Glomerular endothelial cell (primary cell): Measurements from ENCODE around the gene DAND5. TPM values are rescaled to one million over a fixed set of nuclear protein-coding genes. Genes with fewer than 3 reads are reported as not detected.

Experiments used
- DNase-seq: peaks from one replicate; pipeline ENCODE4 v3.0.0-alpha.2; 2011; ENCODE audit warnings: low read depth, low spot score; ENCODE audit errors: extremely low read depth
- total RNA-seq: library from RNA; depleted of rRNA; stranded (reverse); fragments of >200 nt; gene quantifications from 2 replicates; pipeline ENCODE4 v1.2.3, GENCODE V29; 2015

Gene DAND5
- total RNA-seq, 1 donor from 2014 or later, result not detected

DNA sequence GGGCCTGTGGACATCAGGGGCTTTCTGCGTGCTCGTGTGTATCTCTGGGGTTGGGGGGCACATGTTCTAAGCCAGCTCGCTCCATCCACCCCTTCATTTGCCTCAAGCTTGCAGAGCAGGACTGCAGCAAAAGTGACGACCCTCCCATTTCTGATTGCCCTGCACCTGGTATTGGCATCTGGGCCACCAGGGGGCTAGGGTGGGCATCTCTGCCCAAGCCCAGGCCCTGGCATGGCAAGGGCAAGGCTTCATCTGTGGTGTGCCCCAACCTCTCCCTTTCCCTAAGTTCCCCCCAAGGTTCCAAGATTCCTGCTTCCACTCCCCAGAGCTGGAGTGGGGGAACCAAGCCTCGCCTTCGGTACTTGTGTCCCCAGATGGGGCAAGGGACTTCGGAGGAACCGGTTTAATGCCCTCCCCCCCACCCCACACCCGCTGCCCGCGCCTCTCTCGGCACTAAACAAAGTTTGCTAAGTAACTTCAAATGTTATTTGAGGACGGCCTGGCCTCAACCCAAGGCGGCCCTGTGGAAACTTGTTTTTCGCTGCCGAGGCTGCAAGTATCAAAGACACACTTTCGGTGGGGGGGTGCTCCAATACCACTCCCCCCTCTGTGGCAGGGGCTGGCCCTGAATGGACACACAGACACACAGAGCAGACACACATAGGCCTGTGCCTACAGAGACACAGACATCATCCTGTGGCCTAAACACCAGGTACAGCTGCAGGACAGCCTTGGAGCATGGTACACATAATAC, 38.1 kb downstream of the DAND5 start:
- no peak for DNase-seq

DNA sequence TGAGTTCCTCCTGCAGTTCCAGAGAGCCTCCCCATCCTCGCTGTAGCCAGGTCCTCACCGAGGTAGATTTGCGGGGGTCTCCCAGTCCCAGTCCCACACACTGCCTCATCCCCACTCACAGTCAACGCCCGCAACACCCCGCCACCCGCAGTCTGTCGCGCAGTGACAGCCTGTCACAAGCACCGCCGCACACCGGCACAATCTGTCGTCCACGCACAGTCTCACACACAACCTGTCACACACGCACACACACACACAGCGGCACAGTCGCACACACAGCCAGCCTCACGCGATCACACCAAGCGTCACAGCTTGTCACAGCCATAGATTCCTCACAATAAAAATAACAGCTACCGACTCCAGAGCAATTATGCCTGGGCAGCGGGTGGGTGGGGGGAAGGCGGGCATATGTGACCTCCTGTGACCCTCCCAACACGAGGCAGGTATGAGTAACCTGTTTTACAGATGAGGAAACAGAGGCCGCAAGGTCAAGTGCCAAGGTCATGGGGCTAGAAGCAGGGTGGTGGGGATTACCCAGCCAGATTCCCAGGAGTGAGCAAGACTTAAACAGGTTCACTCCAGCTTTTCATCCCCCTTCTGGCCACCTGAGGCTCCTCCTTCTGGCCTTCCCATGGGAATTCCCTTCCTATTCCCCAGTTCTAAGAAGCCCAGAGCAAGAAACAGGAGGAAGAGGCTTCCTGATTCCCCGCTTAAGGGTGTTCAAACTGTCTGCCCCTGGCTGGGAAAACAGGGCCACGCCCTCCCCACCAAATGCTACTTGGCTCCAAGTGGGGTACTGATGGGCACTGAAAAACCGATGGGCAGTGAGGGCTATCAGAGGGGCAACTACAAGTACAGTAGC, 39.8 kb downstream of the DAND5 start:
- DNase-seq, result no peak

DNA sequence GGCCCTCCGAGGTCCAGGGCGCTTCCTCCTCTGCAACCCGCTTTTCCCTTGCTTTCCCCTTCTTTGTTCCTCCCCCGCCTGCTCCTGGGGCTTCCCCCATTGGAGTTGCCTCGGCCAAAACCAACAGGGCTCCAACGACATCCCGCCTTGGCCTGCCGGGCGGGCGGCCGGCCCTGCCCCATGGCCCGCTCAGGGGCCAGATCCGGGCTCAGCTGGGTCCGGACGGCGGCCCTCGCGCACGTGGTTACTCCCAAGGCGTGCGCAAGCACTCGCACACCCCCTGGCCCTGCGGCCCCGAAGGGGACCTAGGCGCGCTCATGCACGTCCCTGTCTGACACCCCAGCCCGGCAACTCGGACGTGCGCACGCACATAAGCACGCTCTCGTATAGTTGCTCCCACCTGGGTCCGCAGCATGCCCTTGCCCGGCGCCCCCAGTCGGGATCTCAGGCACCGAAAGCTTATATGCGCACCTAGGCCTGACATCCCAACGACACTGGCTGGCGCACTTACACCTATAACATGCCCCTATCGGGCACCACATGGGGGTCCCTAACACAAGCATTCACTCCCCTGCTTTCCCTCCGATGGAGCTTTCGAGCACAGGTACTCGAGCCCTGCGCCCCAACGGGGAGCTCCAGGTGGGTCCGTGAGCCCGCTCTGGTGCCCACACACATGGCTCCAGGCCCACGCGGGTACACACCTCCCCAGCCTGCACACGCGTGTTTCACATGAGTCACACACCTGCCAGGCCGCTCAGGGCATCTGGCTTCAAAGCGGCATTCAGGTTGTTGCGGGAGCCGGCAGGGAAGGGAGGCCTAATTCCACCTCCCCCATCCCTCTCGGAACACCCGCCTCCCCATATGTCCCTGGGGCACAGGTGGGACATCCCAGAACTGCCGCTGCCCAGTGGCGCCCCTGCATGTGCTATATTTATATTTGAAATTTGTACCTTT, 40.9 kb downstream of the DAND5 start:
- DNase-seq, result no peak

DNA sequence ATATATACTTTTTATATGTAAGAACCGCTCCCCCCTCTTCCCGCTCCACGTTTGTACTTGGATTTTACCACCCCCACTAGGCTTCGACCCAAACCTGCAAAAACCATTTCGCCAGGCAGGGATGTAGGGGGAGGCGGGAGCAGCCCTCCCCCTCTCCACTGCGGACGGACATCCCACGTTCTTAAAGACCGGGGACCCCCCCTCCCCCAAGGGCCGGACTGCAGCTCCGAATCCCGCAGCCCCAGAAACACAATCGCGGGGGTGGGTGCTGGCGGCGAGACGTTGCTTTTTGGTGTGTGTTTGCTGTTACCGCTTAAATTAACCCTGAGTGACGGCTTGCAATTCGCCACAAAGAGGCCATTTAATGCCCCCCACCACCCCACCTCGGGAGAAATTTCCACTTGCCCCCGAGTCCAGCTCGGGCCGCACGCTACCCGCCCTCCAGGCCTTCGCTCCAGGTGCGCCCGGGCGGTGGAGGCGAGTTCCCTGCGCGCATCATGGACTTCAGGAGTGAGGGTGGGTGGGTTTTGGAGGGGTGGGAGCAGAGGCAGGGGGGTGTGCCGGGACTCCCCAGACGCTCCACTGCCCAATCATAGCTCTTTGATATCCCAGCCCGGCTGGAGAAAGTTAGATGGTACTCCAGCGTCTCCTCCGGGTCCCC, 41.7 kb downstream of the DAND5 start:
- no peak for DNase-seq

DNA sequence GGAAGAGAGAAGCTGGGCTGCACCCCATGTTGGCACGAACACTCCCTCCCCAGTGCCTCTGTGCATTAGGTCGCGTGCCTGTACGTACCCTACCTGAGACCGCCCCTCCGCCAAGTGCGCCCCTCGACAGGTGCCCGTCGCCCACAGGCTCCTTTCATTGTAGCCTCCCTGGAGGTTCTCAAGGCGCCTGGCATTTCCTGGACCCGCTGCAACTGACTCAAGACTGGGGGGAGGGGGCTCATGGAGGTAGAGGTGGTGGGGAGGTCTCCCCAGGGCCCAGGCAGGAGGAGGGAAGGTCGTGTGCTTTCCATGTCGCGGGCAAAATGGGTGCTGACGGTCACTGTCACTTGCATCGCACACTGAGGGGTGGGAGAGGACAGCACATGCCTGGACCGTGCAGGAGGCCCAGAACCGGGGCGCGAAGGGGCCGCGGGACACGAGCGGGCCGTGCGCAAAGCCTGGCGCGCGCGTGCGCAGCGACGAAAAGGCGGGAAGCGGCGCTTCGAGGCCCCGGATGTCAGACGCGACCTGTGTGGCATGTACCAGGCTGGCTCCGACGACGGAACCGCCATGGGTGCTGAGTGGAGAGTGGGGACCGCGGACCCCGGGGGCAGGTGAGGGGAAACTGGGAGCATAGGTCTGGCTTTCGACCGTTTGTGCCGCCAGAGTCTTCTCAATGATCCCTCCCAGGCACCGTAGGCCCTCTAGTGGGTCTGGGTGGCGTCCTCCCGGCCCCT, 42.4 kb downstream of the DAND5 start:
- no peak for DNase-seq

DNA sequence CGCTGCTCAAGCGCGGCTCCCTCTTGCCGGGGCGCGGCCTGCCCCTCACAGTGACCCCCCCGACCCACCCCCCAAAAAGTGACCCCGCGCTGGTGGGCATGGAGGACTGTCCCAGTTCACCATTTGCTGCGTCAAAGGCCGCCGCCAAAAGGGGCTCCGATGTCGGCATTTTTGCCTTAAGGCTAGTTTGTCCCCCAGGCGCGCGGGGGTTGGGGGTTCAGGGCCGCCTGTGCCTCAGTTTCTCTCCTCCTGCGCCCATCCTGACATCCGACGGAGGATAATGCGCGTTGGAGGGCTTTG, 43.0 kb downstream of the DAND5 start:
- DNase-seq, result no peak

DNA sequence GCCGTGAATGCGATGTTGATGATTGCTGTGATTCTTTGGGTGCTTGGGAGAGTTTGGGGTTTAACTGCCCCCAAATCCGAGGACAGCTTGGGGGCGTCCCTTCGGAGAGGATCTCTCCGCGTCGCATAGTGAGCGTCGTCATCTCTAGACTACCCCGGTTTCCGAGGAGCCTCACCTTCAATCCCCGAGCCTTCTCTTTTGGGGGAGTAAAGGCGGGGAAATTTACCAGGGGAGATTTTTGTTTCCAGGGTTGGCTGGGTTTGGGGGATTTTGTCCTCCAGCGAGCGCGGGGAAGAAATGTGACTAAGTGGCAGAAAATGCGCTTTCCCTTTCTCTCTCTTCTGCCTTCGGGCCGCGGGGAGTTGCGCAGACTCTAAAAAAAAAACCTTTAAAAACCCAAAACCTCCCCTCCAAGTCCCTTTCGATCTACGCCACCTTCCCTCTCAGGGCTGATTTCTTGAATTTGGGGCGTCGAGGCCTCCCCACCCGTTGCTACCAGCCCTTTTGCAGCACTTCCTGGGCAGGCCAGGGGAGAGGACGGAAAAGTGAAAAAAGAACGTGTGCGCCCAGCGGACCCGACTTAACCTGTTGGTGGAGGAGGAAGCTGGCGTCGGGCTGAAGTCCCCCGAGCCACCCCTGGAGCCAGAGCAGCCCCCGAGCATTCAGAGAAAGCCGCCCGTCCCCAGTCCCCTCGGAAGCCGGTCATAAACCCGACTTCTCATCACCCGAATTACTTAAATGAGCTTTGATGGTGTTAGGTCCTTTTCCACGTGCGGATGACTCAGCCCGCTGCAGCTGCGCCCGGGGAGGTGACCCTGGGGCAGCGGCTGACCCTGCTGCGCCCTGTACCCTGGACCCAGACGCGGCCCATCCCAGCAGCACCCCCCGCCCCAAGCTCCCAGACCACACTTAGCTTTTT, 43.6 kb downstream of the DAND5 start:
- DNase-seq, result no peak

DNA sequence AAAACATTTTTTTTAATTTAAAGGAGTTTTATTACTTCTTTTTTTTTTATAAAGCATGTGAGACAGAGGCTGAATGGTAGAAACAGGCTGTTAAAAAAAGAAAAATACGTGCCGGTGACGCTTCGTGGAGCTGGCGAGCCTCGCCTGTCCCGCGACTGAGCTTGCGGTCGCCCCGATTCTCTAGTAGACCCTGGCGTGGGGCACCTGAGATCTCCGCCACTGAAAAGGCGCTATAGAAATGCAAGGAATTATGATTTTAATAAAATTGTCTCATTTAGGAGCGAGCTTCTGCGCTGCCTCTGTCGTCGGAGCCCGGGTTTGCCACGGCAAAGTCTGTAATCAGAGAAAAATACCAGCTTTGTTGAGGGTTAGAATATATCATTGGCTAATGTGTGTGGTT, 44.3 kb downstream of the DAND5 start:
- DNase-seq, result no peak

DNA sequence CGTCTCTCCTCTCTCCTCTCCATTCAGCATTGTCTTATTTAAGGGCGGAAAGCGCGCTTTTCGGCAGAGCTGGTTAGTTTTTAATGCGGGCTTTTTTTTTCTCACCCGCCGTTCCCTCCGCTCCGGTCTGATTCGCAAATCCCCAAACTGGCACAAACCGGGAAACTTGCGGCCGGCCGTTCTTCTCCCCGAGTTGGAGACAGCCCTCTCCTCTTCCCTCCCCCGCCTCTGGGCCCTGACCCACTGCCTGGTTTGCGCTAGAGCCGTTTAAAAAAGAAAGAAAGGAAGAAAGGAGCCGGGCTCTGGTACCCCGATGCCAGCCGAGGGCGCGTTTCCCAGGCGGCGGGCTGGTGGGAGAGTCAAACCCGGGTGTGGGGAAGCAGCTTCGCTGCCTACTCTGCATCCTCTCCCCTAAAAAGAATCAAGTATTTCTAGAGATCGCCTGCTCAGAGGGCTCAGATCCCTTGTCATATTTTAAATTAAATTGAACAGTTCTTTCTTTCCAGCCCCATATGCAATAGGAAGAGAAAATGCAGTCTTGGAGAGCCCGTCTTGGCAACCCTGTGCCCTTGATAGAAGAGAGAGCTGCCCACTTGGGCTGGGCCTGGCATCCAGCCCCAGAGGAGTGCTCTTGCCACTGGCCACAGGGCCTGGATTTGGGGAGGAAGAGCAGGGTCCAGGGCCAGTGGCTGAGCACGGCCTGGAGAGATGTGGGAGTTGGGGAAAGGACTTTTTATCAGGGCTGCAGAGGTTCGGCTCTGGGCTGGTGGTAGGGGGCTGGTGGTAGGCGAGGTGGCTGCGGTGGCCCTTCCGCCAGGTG, 44.9 kb downstream of the DAND5 start:
- no peak for DNase-seq

DNA sequence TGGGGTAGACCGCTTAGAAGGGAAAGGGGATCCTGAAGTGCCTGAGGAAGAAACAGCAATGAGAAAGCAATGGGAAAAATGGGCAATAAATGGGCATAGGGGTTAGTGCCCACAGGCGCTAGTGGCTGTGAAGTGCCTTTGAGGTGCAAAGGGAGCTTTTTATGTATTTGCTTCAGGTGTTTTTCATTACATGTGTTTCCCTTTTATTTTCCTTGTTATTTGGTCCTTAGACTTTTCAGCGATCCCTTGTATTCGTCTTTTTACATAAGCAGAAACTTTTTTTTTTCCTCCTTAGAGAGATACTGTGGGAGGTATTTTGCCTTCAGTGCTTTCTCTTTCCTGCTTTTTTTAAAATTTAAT, 45.5 kb downstream of the DAND5 start:
- no peak for DNase-seq

DNA sequence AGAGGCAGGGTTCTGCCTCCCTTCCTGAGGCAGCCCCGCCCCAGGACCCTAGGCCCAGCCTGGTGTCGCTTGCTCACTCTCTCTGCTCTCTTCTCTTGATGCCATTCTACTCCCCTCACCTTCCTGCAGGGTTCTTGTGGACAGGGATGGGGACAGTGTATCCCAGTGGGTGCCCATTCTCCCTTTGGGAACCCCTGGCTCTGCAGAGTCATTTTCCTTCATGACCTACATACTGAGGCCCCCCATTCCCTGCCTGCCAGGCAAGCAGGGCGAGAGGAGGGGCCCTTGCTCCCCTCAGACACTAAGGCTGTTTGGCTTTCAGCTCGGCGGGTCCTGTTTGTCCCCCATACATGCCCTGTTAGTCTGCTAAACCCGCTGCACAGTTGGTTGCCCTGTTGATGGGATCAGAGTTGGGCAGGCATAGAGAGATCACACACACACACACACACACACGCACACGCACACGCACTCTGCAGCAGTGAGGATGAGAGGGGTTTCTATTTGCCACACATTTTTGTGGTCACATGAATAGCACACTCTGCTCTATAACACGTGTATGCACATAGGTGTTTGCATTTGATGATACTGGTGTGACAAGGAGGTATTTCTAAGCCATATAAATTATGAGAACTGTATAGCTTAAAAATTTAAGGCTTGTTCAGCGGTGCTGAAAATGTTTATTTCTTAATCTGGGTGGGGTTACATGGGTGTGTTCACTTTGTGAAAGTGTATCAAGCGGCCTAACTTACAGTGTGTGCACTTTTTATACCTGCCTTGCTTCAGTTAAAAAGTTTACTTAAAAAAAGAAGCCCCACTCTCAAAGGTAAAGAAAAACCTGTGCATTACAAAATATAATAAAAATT, 46.2 kb downstream of the DAND5 start:
- DNase-seq, result no peak

DNA sequence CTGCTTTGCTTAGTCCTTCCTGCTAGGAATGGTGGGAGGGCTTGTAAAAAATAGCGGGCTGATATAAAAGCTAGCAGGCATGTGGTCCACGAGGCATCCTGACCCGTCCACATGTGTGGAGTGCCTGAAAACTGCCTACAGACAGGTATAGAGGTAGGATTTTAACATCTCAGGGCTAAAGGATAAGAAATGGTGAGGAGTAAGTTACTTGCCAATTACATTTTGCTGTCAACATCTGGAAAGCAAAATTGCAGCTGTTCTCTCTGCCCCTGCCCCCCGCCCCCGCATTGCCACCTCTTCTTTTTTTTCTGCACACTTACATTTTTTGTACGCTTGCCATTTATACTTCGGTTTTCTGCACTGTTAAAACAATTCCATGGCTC, 46.9 kb downstream of the DAND5 start:
- no peak for DNase-seq

DNA sequence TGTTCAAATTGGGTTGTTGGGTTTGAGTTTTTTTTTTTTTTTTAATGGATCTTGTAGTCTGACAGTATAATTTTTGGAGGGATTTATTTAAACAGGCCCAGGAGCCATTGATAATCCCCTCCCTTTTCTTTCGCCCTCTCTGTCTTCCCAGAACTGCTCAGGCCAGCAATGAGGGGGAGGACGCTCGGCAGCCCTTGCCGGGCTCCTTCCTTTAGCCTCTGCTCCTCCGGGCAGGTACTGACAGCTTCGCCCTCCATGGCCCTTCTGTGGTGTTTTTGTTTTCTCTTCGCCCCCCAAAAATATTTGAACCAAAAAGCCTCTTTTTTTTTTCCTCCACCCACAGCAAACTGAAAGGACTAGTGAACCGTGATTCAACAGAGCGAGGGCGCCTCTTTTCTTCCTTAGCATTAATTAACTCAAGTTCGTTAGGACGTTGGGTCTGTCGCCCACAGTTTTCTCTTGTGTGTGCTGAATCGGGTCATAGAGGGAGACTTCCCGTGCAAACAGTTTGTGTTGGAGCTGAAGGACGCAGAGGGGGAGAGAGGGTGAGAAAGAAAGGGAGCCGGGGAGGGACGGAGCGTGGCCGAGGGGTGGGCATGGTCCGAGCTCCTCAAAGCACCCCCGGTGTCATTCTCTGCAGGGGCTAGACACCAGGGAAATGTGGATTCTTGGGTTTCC, 47.4 kb downstream of the DAND5 start:
- DNase-seq, result no peak

DNA sequence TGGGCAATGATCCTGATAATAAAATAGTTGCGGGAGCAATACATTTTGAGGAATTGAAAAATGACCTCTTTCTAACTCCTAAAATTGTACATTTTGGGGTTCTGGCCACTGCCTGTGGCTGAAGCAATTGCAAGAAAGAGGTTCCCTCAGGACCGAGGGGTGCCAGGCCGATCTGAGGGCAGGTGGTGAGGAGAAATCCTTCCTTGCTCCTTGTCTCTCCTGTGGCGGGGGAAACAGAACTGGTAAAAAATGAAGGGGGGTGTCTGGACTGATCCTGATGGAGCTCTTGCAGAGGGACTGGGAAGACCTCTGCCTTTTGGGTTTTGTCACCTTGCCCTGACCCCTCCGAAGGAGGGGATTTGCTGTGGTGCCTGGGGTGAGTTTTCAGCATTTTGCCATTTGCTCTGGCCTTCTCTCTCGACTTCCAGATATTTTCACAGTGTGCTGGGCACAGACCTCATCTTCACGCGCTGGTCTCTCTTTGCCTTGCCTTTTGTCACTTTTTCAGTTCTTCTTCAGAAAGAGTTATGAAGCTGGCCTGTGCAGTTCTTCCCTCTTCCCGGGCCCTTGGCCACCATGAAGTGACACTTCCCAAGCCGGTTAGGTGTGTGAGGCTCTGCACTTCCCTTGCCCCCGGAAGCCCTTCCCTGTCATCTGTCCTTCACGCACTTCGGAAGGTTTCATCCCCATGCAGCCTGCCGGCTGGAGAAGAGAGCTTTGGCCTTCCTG, 48.1 kb downstream of the DAND5 start:
- DNase-seq, result no peak

DNA sequence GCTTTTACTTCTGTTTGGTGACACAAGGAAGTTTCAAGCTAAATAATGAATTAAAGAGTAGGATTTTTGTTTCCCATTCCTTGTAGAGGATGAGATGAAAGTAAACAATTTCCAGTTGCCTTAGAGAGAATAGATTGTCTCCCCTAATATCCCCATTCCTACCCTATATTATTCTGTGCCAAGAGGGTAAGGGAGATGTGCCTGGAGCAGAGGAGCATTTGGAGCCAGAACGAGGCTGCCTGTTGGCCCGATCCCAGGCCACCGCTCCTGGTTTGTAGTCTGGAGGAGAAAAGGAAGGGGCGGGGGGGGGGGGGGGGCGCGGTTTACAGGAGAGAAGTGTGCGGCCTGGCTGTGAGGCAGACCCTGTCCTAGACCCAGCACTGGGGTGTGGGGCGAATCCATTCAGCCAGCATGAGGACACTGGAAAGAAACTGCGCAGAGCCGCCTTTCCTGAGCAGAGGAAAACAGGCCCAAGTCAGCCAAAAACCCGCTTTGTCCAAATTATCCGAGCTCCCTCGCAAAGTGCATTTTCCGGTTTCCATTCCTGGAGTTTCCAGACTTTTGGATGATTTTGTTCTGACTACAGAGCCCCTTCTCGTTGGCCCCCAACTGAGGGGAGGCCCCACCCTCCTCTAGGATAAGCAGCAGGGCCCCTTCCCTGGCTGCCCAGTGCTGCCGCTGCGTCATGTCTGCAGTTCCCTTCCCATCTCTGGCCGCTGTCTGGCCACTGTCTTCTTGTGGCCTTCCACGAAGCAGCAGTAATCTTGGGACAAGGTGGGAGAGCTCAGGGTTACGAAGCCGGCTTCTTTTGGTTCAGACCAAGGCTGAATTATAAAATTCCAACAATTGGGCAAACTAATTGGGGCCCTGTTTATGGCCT, 48.9 kb downstream of the DAND5 start:
- no peak for DNase-seq
